IPS DF 19.7 (cell line): Measurements from ENCODE around the gene GJA8.
A peak's percentile ranks its signal among the peaks of the same experiment; 100 is the strongest.
"Not testable (repeated sequence)": the region's sequence is repeated elsewhere in the genome, so short reads cannot be mapped to it uniquely, and the experiment has no call there.

Source experiments
- DNase-seq: peaks from one replicate; pipeline ENCODE4 v3.0.0-alpha.2; 2013; ENCODE audit warnings: low read depth, low spot score

Gene GJA8

GRCh38 chr1:147902253-147902845 lies at the start of gene GJA8:
TSS of gene GJA8 (plus strand) at chr1:147902795. CDS start at chr1:147907956, 5,161 bp downstream.
- DNase-seq, result no peak

GRCh38 chr1:147853391-147853790 lies 49.2 kb upstream of the GJA8 start:
- DNase-seq, result no peak

GRCh38 chr1:147854989-147855388 lies 47.6 kb upstream of the GJA8 start:
- DNase-seq, result not testable (repeated sequence)

- DNase-seq, result not testable (repeated sequence)
These were observed 46.6 kb upstream of the GJA8 start for GRCh38 chr1:147855996-147856395.

GRCh38 chr1:147867204-147867603 lies 35.4 kb upstream of the GJA8 start:
- DNase-seq, result not testable (repeated sequence)

- no peak for DNase-seq
These were observed 24.6 kb upstream of the GJA8 start for GRCh38 chr1:147878022-147878421.

- no peak for DNase-seq
These were observed 22.7 kb upstream of the GJA8 start for GRCh38 chr1:147879911-147880310.

GRCh38 chr1:147882535-147882934 lies 20.1 kb upstream of the GJA8 start:
- no peak for DNase-seq

- peak; percentile 40 for DNase-seq
These were observed 12.3 kb upstream of the GJA8 start for GRCh38 chr1:147890177-147890790.

GRCh38 chr1:147891088-147891487 lies 11.5 kb upstream of the GJA8 start:
- DNase-seq, result no peak

- no peak for DNase-seq
These were observed 10.4 kb upstream of the GJA8 start for GRCh38 chr1:147892216-147892615.

- DNase-seq, result no peak
These were observed 9.8 kb upstream of the GJA8 start for GRCh38 chr1:147892731-147893214.

GRCh38 chr1:147895123-147895522 lies 7.5 kb upstream of the GJA8 start:
- DNase-seq, result no peak

- no peak for DNase-seq
These were observed 5.4 kb upstream of the GJA8 start for GRCh38 chr1:147897029-147897752.

GRCh38 chr1:147897789-147898188 lies 4.8 kb upstream of the GJA8 start:
- DNase-seq, result no peak

GRCh38 chr1:147904726-147905125 lies 2.1 kb downstream of the GJA8 start:
- no peak for DNase-seq

- DNase-seq, result no peak
These were observed 5.4 kb downstream of the GJA8 start for GRCh38 chr1:147907786-147908509.

- no peak for DNase-seq
These were observed 10.0 kb downstream of the GJA8 start for GRCh38 chr1:147912553-147912952.

GRCh38 chr1:147913362-147913942 lies 10.9 kb downstream of the GJA8 start:
- no peak for DNase-seq

- DNase-seq, result no peak
These were observed 17.3 kb downstream of the GJA8 start for GRCh38 chr1:147919896-147920295.

- DNase-seq, result no peak
These were observed 22.2 kb downstream of the GJA8 start for GRCh38 chr1:147924813-147925212.

- DNase-seq, result not testable (repeated sequence)
These were observed 24.6 kb downstream of the GJA8 start for GRCh38 chr1:147927215-147927614.
